Activated CD4-positive, alpha-beta memory T cell treated with anti-CD3 and anti-CD28 coated beads, Interleukin-2, amount 10 ng/mL, durations not matched to agents 7 days and 5 days (primary cell): ENCODE data around the gene SCART1. TPM values are rescaled to one million over a fixed set of nuclear protein-coding genes. Genes with fewer than 3 reads are reported as not detected.
"Not testable (repeated sequence)": the region's sequence is repeated elsewhere in the genome, so short reads cannot be mapped to it uniquely, and the experiment has no call there.

ENCODE experiments used
- CTCF ChIA-PET: fragments of 350-600 bp; sonication (Branson Sonifier 250); formaldehyde crosslinking; loops from one replicate; lab custom pipeline; 2021; ENCODE audit warnings: antibody characterized with exemption, inconsistent platforms; lab: Charles Lee
- POLR2A ChIA-PET: fragments of 350-600 bp; sonication (Branson Sonifier 250); formaldehyde crosslinking; loops from one replicate; lab custom pipeline; 2021; ENCODE audit warnings: antibody characterized with exemption; lab: Charles Lee
- DNase-seq: peaks from one replicate; pipeline ENCODE4 v3.0.0-alpha.2; 2020
- H3K27ac Mint-ChIP-seq: one replicate; pipeline ENCODE4 v1.8.0; 2021; ENCODE audit warnings: mild to moderate bottlenecking, mixed read lengths
- H3K27me3 Mint-ChIP-seq: one replicate; pipeline ENCODE4 v1.8.0; 2021; ENCODE audit warnings: mixed read lengths
- H3K36me3 Mint-ChIP-seq: one replicate; pipeline ENCODE4 v1.8.0; 2021; ENCODE audit warnings: low read depth, mixed read lengths
- H3K4me1 Mint-ChIP-seq: one replicate; pipeline ENCODE4 v1.8.0; 2021; ENCODE audit warnings: mixed read lengths
- H3K4me3 Mint-ChIP-seq: one replicate; pipeline ENCODE4 v1.8.0; 2021; ENCODE audit warnings: mild to moderate bottlenecking, mixed read lengths
- H3K9me3 Mint-ChIP-seq: one replicate; pipeline ENCODE4 v1.8.0; 2021; ENCODE audit warnings: mixed read lengths
- total RNA-seq, 2 experiments: library from RNA; stranded (reverse); gene quantifications; one replicate each; pipeline ENCODE4 v1.2.3, GENCODE V29; 2021

Gene SCART1
- 10 to 100 TPM; 15.3 to 15.4 TPM for total RNA-seq

DNA sequence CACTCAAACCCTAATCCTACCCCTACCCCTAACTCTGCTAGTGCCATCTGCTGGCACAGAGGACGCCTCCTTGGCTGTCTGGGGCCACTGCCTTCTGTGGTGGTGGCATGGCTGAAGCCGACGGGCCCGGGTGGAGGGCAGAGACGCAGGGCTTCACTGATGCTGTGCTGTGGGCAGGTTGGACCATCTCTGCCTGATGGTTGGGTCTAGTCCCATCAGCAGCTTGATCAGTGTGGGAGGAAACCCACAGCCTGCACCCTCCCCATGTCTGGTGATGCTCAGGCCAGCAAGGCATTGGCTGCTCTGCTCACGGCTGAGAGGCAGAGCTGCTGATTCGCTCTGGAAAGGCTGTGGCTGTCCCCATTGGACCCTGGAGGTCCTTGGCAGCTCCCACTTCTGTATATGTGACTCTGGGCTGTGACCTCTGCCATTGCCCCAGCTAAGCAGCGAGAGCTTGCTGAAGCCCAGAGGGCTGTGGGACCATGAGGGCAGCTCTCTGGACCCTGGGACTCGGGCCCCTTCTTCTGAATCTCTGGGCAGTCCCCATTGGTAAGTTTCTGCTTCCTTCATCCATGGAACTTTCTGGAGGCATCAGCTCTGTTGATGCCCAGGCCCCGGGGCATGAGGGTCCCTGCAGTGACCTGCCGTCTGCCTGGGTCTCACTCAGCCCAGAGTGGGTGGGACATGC, at the start of gene SCART1:
Gene SCART1 (plus strand): TSS at position 430 of the 688 bp plus-strand sequence. CDS start 53 bp downstream, at position 483.
- peak; percentile 31 for DNase-seq
- Mint-ChIP-seq H3K9me3 (peaks cover 8% of the 10 kb centered on the region), H3K36me3 (peaks cover 7% of the 10 kb centered on the region), H3K4me1 (peaks cover 2% of the 10 kb centered on the region), H3K27ac (no peak within 1 kb of the TSS), H3K27me3 (peaks cover 11% of the 10 kb centered on the region), H3K4me3 (peak within 1 kb of the TSS; percentile 32)
- CTCF ChIA-PET = interaction anchor here (0.6 to 1.0 kb wide), 2 partner anchors 15 to 22 kb away, joined by 3 read pairs; no protein-coding TSS in a partner anchor
- POLR2A ChIA-PET = no interaction called here

DNA sequence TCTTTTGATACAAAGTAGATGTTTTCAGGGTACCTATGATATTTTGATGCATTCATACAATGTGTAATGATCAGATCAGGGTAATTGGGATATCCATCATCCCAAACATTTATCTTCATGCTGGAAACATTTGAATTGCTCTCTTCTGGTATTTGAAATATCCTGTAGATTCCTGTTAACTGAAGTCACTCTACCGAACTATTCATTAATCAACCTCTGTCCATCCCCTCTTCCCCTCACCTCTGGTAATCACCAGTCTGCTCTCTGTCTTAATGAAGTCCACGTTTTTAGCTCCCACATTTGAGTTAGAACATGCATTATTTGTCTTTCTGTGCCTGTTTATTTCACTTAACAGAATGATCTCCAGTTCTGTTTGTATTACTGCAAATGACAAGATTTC, 48.5 kb upstream of the SCART1 start:
- Mint-ChIP-seq H3K4me3 (no peak overlapping the region), H3K27me3 (no peaks in the 10 kb centered on the region), H3K4me1 (peaks cover 53% of the 10 kb centered on the region), H3K9me3 (peaks cover 17% of the 10 kb centered on the region), H3K27ac (no peak overlapping the region), H3K36me3 (peaks cover 81% of the 10 kb centered on the region)
- no peak for DNase-seq
- ChIA-PET CTCF (interaction anchor here (1.0 kb wide), 1 partner anchor 76 kb away, joined by 3 read pairs; no protein-coding TSS in a partner anchor), POLR2A (interaction anchor here (1.0 to 1.3 kb wide), 2 partner anchors 15 to 76 kb away, joined by 3 to 4 read pairs; no protein-coding TSS in a partner anchor)

DNA sequence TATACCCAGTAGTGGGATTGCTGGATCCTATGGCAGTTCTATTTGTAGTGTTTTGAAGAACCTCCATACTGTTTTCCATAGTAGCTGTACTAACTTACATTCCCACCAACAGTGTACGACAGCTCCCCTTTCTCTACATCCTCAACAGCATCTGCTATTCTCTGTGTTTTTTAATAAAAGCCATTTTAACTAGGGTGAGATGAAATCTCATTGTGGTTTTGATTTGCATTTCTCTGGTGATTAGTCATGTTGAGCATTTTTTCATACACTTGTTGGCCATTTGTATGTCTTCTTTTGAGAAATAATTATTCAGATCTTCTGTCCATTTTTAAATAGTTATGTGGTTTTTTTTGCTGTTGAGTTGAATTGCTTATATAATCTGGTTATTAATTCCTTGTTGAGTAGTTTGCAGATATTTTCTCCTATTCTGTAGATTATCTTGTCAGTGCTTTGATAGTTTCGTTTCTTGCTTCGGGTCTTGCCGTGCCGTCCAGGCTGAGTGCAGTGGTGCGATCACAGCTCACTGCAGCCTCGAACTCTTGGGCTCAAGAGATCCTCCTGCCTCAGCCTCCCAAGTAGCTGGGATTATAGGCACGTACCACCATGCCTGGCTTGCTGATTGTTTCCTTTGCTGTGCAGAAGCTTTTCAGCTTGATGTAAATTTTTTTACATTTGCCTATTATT, 47.8 kb upstream of the SCART1 start:
- CTCF ChIA-PET = interaction anchor here (1.0 kb wide), 1 partner anchor 76 kb away, joined by 3 read pairs; no protein-coding TSS in a partner anchor

DNA sequence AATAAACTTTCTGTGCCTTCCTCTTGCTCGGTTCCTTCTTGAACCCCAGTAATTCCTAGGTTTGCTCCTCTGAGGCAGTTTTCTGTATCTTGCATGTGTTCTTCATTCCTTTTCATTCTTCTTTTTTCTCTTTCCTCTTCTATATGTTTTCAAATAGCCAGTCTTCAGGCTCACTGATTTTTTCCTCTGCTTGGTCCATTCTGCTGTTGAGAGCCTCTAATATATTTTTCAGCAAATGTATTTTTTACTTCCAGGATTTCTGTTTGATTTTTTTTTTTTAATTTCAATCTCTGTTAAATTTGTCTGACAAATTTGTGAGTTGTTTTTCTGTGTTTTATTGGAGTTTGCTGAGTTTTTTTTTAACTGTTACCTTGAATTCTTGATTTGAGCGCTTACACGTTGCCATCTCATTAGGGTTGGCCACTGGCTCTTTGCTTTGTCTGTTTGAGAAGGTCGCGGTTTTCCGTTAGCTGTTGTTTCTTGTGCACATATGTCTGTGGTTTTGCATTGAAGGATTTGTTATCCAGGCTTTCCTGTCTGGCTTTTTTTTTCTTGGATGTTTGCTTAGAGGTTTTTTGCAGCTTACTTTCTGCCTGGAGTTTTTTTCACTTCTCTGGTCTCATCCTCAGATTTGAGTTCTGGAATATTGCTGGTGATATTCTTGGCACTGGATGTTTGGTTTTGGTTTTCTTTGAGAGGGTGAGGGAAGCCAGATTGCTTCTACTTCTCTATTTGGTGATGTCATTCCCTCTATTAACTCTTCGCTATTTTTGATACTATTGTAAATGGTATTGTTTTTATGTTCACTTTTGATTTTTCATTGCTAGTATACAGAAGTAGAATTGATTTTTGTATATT, 42.0 kb upstream of the SCART1 start:
- no peak for DNase-seq
- Mint-ChIP-seq H3K4me3 (no peak overlapping the region), H3K9me3 (peaks cover 43% of the 10 kb centered on the region), H3K4me1 (peaks cover 12% of the 10 kb centered on the region), H3K36me3 (peaks cover 89% of the 10 kb centered on the region), H3K27ac (no peak overlapping the region), H3K27me3 (no peaks in the 10 kb centered on the region)
- ChIA-PET CTCF (interaction anchor here (1.1 kb wide), 1 partner anchor 82 kb away, joined by 3 read pairs; no protein-coding TSS in a partner anchor), POLR2A (no interaction called here)

More for the DNA sequence above, 47.8 kb upstream of the SCART1 start:
- POLR2A ChIA-PET = interaction anchor here (1.0 to 1.3 kb wide), 2 partner anchors 16 to 76 kb away, joined by 3 to 4 read pairs; no protein-coding TSS in a partner anchor
- H3K4me3 Mint-ChIP-seq = no peak overlapping the region
- no peak for DNase-seq
- H3K9me3 Mint-ChIP-seq = peaks cover 19% of the 10 kb centered on the region
- H3K36me3 Mint-ChIP-seq = peaks cover 83% of the 10 kb centered on the region
- peak overlapping the region; percentile 62 for H3K27ac Mint-ChIP-seq
- H3K27me3 Mint-ChIP-seq = no peaks in the 10 kb centered on the region
- H3K4me1 Mint-ChIP-seq = peaks cover 46% of the 10 kb centered on the region

DNA sequence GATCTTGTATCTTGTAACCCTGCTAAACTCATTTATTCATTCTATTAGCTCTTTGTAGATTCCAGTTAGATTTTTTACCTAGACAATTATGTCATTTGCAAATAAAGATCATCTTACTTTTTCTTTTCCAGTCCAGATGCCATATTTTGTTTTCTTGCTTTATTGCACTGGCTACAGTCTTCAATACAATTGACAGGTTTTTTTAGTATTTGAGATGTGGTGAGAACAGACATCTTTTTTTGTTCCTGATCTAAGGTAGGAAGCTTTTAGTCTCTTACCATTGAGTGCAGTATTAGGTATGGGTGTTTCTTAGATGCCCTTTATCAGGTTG, 41.4 kb upstream of the SCART1 start:
- no peak overlapping the region for H3K4me3 Mint-ChIP-seq
- no peaks in the 10 kb centered on the region for H3K27me3 Mint-ChIP-seq
- ChIA-PET CTCF (interaction anchor here (1.1 kb wide), 1 partner anchor 83 kb away, joined by 3 read pairs; no protein-coding TSS in a partner anchor), POLR2A (no interaction called here)
- H3K9me3 Mint-ChIP-seq = peaks cover 43% of the 10 kb centered on the region
- peaks cover 83% of the 10 kb centered on the region for H3K36me3 Mint-ChIP-seq
- peaks cover 6% of the 10 kb centered on the region for H3K4me1 Mint-ChIP-seq
- no peak for DNase-seq
- H3K27ac Mint-ChIP-seq = no peak overlapping the region

DNA sequence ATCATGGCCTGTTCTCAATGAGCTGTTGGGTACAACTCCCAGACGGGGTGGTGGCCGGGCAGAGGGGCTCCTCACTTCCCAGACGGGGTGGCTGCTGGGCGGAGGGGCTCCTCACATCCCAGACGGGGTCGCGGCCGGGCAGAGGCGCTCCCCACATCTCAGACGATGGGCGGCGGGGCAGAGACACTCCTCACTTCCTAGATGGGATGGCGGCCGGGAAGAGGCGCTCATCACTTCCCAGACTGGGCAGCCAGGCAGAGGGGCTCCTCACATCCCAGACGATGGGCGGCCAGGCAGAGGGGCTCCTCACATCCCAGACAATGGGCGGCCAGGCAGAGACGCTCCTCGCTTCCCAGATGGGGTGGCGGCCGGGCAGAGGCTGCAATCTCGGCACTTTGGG, 39.3 kb upstream of the SCART1 start:
- DNase-seq, H3K4me3 Mint-ChIP-seq, H3K27ac Mint-ChIP-seq, POLR2A ChIA-PET, H3K27me3 Mint-ChIP-seq, CTCF ChIA-PET, H3K4me1 Mint-ChIP-seq: not testable (repeated sequence)
- Mint-ChIP-seq H3K9me3 (peaks cover 32% of the 10 kb centered on the region), H3K36me3 (peaks cover 69% of the 10 kb centered on the region)

DNA sequence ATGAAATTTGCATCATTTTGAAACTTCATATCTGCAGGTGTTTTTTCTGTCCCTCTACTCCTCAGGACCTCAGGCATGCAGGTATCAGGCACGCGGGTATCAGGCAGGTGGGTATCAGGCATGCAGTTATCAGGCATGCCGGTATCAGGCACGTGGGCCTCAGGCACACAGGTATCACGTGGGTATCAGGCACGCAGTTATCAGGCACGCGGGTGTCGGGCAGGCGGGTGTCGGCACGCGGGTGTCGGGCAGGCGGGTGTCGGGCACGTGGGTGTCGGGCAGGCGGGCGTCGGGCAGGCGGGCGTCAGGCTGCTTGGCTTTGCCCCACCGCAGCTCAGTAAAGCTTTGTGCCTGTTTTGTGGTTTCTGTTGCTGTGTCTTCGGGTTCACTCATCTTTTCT, 38.0 kb upstream of the SCART1 start:
- H3K4me1 Mint-ChIP-seq = no peaks in the 10 kb centered on the region
- ChIA-PET CTCF (no interaction called here), POLR2A (no interaction called here)
- H3K36me3 Mint-ChIP-seq = peaks cover 59% of the 10 kb centered on the region
- no peak for DNase-seq
- H3K27me3 Mint-ChIP-seq = no peaks in the 10 kb centered on the region
- peaks cover 27% of the 10 kb centered on the region for H3K9me3 Mint-ChIP-seq
- no peak overlapping the region for H3K27ac Mint-ChIP-seq
- no peak overlapping the region for H3K4me3 Mint-ChIP-seq

DNA sequence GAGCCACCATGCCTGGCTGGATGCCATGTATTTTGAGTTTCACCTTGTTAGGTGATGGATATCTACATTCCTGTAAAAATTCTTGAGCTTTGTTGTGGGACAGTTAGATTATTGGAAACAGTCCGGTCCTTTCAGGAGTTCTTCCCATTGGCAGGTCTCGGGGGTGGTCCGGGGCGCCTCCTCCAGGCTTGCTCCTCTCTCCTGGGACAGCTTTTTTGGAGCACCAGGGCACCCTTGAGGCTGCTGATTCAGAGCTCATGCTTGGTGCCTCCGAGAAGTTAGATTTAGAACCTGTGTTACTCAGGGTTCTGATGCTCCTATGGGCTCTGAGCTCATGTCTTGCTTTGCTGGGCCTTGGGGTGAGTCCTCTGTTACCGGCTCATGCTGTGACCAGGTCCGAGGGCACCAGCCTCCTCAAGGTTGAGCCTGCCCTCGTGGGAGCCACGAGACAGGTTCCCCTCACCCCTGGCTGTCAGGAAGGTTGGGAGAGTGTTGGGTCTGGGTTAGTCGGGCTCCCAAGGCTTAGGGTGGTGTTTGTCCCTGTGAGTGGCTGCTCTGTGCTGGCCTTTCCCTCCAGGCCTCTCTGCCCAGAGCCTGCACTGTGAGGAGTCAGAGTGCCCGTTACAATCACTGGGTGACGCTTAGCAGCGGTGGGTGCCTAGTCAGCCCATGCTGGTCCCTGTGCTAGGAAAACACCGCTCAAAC, 35.3 kb upstream of the SCART1 start:
- CTCF ChIA-PET = no interaction called here

DNA sequence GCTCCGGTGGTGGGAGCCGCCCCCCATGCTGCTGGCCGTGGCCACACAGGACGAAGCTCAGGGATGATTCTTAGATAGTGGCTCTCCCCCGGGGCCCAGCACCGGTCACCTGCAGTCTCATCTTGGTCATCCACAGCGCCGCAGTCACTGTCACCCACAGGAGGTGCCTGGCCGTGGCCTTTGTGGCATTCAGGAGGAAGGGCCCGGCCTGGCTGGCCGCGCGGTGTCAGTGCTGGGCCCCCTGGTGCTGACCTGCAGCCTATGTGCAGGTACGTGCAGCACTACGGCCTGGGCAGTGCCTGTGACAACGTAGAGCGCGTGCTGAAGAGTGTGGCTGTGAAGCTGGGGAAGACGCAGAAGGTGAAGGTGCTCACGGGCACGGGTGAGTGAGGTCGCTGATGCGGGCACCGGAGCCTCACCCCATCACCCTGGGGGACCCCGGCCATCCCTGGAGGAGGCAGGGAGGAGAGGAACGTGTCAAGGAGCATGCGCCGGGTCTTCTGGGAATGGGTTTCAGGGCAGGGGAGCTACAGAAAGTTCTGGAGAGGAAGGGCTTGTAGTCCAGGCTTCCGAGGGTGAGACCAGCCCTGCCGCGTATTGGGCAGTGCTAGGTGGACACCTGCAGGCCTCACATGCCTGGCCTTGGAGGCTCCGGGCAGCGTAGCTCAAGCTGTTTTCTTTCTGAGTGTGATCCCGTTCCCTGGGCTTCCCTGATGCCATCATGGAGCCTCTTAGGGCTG, 34.4 kb upstream of the SCART1 start:
- peaks cover 2% of the 10 kb centered on the region for H3K4me1 Mint-ChIP-seq
- H3K4me3 Mint-ChIP-seq = no peak overlapping the region
- no peak for DNase-seq
- CTCF ChIA-PET = interaction anchor here (1.2 to 1.4 kb wide), 2 partner anchors 19 to 90 kb away, joined by 3 to 4 read pairs; no protein-coding TSS in a partner anchor
- peaks cover 27% of the 10 kb centered on the region for H3K36me3 Mint-ChIP-seq
- POLR2A ChIA-PET = interaction anchor here (1.0 to 1.2 kb wide), 2 partner anchors 18 to 21 kb away, joined by 3 to 4 read pairs; no protein-coding TSS in a partner anchor
- peaks cover 6% of the 10 kb centered on the region for H3K27me3 Mint-ChIP-seq
- no peak overlapping the region for H3K27ac Mint-ChIP-seq
- peaks cover 8% of the 10 kb centered on the region for H3K9me3 Mint-ChIP-seq

More for the DNA sequence above, 35.3 kb upstream of the SCART1 start:
- DNase-seq = no peak
- peaks cover 34% of the 10 kb centered on the region for H3K36me3 Mint-ChIP-seq
- no peak overlapping the region for H3K4me3 Mint-ChIP-seq
- POLR2A ChIA-PET = interaction anchor here (0.7 to 0.9 kb wide), 2 partner anchors 26 to 57 kb away, joined by 3 read pairs; no protein-coding TSS in a partner anchor
- H3K9me3 Mint-ChIP-seq = peaks cover 9% of the 10 kb centered on the region
- peaks cover 6% of the 10 kb centered on the region for H3K27me3 Mint-ChIP-seq
- H3K27ac Mint-ChIP-seq = no peak overlapping the region
- no peaks in the 10 kb centered on the region for H3K4me1 Mint-ChIP-seq

DNA sequence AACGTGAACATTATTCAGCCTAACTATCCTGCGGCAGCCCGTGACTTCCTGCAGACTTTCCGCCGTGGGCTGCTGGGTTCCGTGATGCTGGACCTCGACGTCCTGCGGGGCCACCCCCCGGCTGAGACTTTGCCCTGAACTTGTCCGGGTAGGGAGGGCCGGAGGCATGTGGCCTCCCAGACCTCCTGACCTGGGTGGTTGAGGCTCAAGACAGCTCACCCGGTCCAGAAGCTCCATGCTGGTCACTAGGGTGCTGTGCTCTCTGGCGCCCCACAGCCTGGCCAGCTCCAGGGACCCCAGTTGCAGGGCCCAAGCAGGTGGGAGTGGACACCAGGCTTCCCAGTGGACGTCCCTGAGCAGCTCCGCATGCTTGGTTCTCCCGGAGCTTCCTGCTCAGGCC, 33.7 kb upstream of the SCART1 start:
- ChIA-PET CTCF (interaction anchor here (0.9 to 1.4 kb wide), 3 partner anchors 17 to 90 kb away, joined by 3 to 4 read pairs (median 4); no protein-coding TSS in a partner anchor), POLR2A (interaction anchor here (1.0 to 1.2 kb wide), 2 partner anchors 18 to 21 kb away, joined by 3 to 4 read pairs; no protein-coding TSS in a partner anchor)
- no peak overlapping the region for H3K27ac Mint-ChIP-seq

DNA sequence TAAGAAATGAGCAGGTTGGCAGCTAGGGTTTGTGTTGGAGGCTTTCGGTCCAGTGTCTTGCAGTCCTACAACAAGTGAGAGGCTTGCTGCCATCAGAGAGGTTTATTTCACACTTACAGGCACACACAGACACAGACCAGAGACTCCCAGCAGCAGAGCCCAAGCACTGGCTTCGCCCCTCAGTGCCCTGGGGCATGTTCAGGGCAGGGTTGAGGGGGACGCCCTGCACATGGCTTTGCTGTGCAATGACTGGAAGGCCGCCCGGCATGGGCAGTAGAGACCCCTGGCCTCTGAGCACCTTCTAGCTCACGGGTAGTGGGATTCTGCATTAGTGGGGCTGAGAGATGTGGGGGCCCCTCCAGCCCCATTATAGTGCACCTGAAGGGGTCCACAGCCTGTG, 33.2 kb upstream of the SCART1 start:
- H3K4me3 Mint-ChIP-seq = no peak overlapping the region
- H3K27ac Mint-ChIP-seq = no peak overlapping the region
- POLR2A ChIA-PET = interaction anchor here (1.0 kb wide), 1 partner anchor 22 kb away, joined by 3 read pairs; no protein-coding TSS in a partner anchor
- peaks cover 2% of the 10 kb centered on the region for H3K4me1 Mint-ChIP-seq
- DNase-seq = no peak
- H3K36me3 Mint-ChIP-seq = peaks cover 15% of the 10 kb centered on the region
- H3K27me3 Mint-ChIP-seq = peaks cover 6% of the 10 kb centered on the region
- peaks cover 3% of the 10 kb centered on the region for H3K9me3 Mint-ChIP-seq
- CTCF ChIA-PET = interaction anchor here (0.9 to 1.4 kb wide), 2 partner anchors 17 to 91 kb away, joined by 4 read pairs; no protein-coding TSS in a partner anchor

More for the DNA sequence above, 33.7 kb upstream of the SCART1 start:
- Mint-ChIP-seq H3K9me3 (peaks cover 8% of the 10 kb centered on the region), H3K4me3 (no peak overlapping the region), H3K27me3 (peaks cover 6% of the 10 kb centered on the region), H3K4me1 (peaks cover 2% of the 10 kb centered on the region), H3K36me3 (peaks cover 20% of the 10 kb centered on the region)
- DNase-seq = no peak
